Esophagus squamous epithelium (tissue), 5 donors: Measurements from ENCODE around the gene ROR1. TPM values are rescaled to one million over a fixed set of nuclear protein-coding genes. Genes with fewer than 3 reads are reported as not detected.

Experiments
- DNase-seq: peaks from one replicate; lab custom pipeline; 2025; lab: John Stamatoyannopoulos, UW
- H3K27ac ChIP-seq, 4 donors: fragments of 200-600 bp; sonication (generic); one replicate each; pipeline ENCODE4 v1.5.1; 2016 to 2019; ENCODE audit warnings: mild to moderate bottlenecking in 1 of 4
- H3K27me3 ChIP-seq, 4 donors: fragments of 200-600 bp; sonication (generic); 1 replicate in 3 of 4; 2 replicates in 1 of 4; pipeline versions ENCODE4 v1.5.1 to v1.6.0; 2017 to 2021; ENCODE audit warnings: antibody characterized with exemption in 1 of 4
- H3K36me3 ChIP-seq, 3 donors: fragments of 200-600 bp; sonication (generic); one replicate each; pipeline ENCODE4 v1.5.1; 2016 to 2019
- H3K4me1 ChIP-seq, 3 donors: fragments of 200-600 bp; sonication (generic); one replicate each; pipeline ENCODE4 v1.5.1; 2017 to 2019
- H3K4me3 ChIP-seq, 4 donors: fragments of 200-600 bp; sonication (generic); 1 replicate in 3 of 4; 2 replicates in 1 of 4; pipeline ENCODE4 v1.5.1; 2016 to 2019; ENCODE audit warnings: mild to moderate bottlenecking in 2 of 4, moderate library complexity in 1 of 4
- H3K9me3 ChIP-seq, 3 donors: fragments of 200-600 bp; sonication (generic); one replicate each; pipeline ENCODE4 v1.5.1; 2016 to 2019
- CTCF ChIP-seq, 6 experiments: fragments of 450-650 bp in 4 of 6; fragments of 200-600 bp in 2 of 6; sonication (generic) in 2 of 6; IDR thresholded peaks; one replicate each; pipeline ENCODE4 v1.5.1; 2016 to 2019; ENCODE audit warnings: antibody characterized with exemption in 6 of 6, mild to moderate bottlenecking in 4 of 6, moderate library complexity in 4 of 6
- POLR2A ChIP-seq, 4 donors: fragments of 450-650 bp; IDR thresholded peaks; one replicate each; pipeline ENCODE4 v1.6.1; 2017; ENCODE audit warnings: antibody characterized with exemption in 4 of 4, mild to moderate bottlenecking in 4 of 4, moderate library complexity in 3 of 4
- WGBS, 2 donors: methylation state at CpG; one replicate each; pipeline ENCODE4 v1.1.5; 2018; 5-methylcytosine and 5-hydroxymethylcytosine counted together
- intact Hi-C: fragments of 100-400 bp; cut with DNase I; formaldehyde crosslinking; loops from one replicate; pipeline ENCODE4 v1.15.0; 2022
- total RNA-seq, 4 donors: library from RNA; depleted of rRNA; stranded (reverse); fragments of >200 nt; gene quantifications; one replicate each; pipeline ENCODE4 v1.1.0, GENCODE V29; 2016
- donor health status: DM: yes; HTN: yes; CAD: no.

Gene ROR1
- total RNA-seq, 4 donors from 2014 or later = 6.6 to 15.3 (median 9.4) TPM

- no peak overlapping the region for H3K4me3 ChIP-seq
- no peak overlapping the region for H3K27ac ChIP-seq
- intact Hi-C loops = no loop called here
- 39 to 56% methylated on average over 1 of the region's 1 CpG for WGBS, 2 donors
- no peaks in the 10 kb centered on the region for H3K27me3 ChIP-seq
- TF ChIP-seq CTCF (IDR thresholded peaks at IDR 0.05) = no peak
- TF ChIP-seq POLR2A (IDR thresholded peaks at IDR 0.05) = no peak
- no peaks in the 10 kb centered on the region for H3K9me3 ChIP-seq
- DNase-seq = no peak
- no peaks in the 10 kb centered on the region for H3K36me3 ChIP-seq
- peaks cover 0 to 10% (median 0%) of the 10 kb centered on the region in 3 donors for H3K4me1 ChIP-seq
Measured at GRCh38 chr1:64126581-64126980, 352.8 kb downstream of the ROR1 start.

- no peaks in the 10 kb centered on the region for H3K9me3 ChIP-seq
- WGBS, 2 donors = 60 to 62% methylated on average over 3 of the region's 3 CpGs
- intact Hi-C loops = no loop called here
- DNase-seq = no peak
- no peak for TF ChIP-seq POLR2A (IDR thresholded peaks at IDR 0.05)
- no peak overlapping the region for H3K4me3 ChIP-seq
- peaks cover 0 to 10% (median 0%) of the 10 kb centered on the region in 3 donors for H3K4me1 ChIP-seq
- no peak overlapping the region for H3K27ac ChIP-seq
- H3K36me3 ChIP-seq = no peaks in the 10 kb centered on the region
- no peaks in the 10 kb centered on the region for H3K27me3 ChIP-seq
Measured at GRCh38 chr1:64127297-64127696, 353.5 kb downstream of the ROR1 start.

GRCh38 chr1:64129701-64130100 lies 355.9 kb downstream of the ROR1 start:
- intact Hi-C loops = loop anchor here (10.0 kb wide), 4 partner anchors 195 to 515 kb away; partner anchors contain the start of gene ROR1
- H3K4me1 ChIP-seq = peaks cover 3 to 19% (median 5%) of the 10 kb centered on the region in 3 donors
- 63 to 68% methylated on average over 5 of the region's 5 CpGs for WGBS, 2 donors
- H3K9me3 ChIP-seq = no peaks in the 10 kb centered on the region
- TF ChIP-seq POLR2A (IDR thresholded peaks at IDR 0.05) (no peak), CTCF (IDR thresholded peaks at IDR 0.05) (no peak)
- H3K4me3 ChIP-seq = no peak overlapping the region
- no peak for DNase-seq
- H3K27ac ChIP-seq = no peak overlapping the region
- no peaks in the 10 kb centered on the region for H3K36me3 ChIP-seq
- H3K27me3 ChIP-seq = no peaks in the 10 kb centered on the region

- Histone ChIP-seq H3K27me3 (no peaks in the 10 kb centered on the region), H3K27ac (no peak overlapping the region), H3K4me1 (peaks cover 9 to 26% (median 10%) of the 10 kb centered on the region in 3 donors), H3K4me3 (no peak overlapping the region), H3K9me3 (no peaks in the 10 kb centered on the region), H3K36me3 (no peaks in the 10 kb centered on the region)
- TF ChIP-seq CTCF (IDR thresholded peaks at IDR 0.05) (no peak), POLR2A (IDR thresholded peaks at IDR 0.05) (no peak)
- DNase-seq = no peak
- intact Hi-C loops = loop anchor here (10.0 kb wide), 4 partner anchors 196 to 516 kb away; partner anchors contain the start of gene ROR1
- WGBS, 2 donors = 75 to 79% methylated on average over 2 of the region's 2 CpGs
Measured at GRCh38 chr1:64131155-64131554, 357.3 kb downstream of the ROR1 start.

- WGBS, 2 donors = 67 to 70% methylated on average over 5 of the region's 5 CpGs
Measured at GRCh38 chr1:64133036-64133435, 359.2 kb downstream of the ROR1 start.

More at GRCh38 chr1:64133036-64133435, 359.2 kb downstream of the ROR1 start:
- intact Hi-C loops = loop anchor here (10.0 kb wide), 4 partner anchors 198 to 518 kb away; partner anchors contain the start of gene ROR1
- Histone ChIP-seq H3K9me3 (no peaks in the 10 kb centered on the region), H3K36me3 (peaks cover 0 to 6% (median 0%) of the 10 kb centered on the region in 3 donors), H3K4me1 (peaks cover 9 to 34% (median 10%) of the 10 kb centered on the region in 3 donors), H3K27ac (no peak overlapping the region), H3K27me3 (no peaks in the 10 kb centered on the region), H3K4me3 (no peak overlapping the region)
- TF ChIP-seq POLR2A (IDR thresholded peaks at IDR 0.05) (no peak), CTCF (IDR thresholded peaks at IDR 0.05) (no peak)
- no peak for DNase-seq
